Measurements from ENCODE around the gene IGSF9.

IGSF9 gene

DNA sequence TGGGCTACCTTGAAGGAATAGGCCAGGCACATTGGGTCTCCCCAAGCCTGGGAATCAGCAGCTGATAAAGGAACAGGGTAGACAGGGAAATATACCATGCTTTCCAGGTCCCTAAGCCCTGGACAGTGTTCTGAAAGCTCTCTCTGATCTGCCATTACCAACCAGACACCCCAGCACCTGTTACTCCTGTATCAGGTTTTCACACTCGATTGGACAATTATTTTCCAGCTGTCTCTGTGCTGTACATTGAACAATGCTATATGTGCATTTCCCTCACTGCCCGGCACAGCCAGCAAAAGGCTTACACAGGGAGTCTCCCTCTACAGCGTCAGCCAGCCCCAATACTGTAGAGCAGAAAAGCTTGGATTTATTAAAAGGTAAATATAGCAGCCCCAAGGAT is 50.1 kb downstream of the IGSF9 start:
- DNase-seq: no peak

DNA sequence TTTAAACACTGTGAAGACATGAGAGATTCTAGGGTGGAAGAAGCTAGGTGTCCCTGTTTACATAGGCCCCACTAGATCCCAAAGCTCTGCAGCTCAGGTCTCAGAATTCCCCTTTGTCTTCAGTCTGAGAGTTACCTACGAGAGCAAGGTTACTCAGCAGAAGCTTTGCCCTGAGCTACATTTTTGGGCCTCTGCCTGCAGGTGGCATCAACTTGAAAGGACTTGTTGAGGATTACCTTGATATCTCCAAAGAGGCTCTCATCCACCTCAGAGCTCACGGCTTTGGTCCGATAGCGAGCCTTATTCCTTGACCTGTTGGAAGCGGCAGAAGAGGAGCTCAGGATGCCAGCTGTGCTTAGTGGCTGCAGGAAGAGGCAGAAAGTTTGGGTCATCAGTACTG is 52.5 kb downstream of the IGSF9 start:
- DNase-seq: no peak

DNA sequence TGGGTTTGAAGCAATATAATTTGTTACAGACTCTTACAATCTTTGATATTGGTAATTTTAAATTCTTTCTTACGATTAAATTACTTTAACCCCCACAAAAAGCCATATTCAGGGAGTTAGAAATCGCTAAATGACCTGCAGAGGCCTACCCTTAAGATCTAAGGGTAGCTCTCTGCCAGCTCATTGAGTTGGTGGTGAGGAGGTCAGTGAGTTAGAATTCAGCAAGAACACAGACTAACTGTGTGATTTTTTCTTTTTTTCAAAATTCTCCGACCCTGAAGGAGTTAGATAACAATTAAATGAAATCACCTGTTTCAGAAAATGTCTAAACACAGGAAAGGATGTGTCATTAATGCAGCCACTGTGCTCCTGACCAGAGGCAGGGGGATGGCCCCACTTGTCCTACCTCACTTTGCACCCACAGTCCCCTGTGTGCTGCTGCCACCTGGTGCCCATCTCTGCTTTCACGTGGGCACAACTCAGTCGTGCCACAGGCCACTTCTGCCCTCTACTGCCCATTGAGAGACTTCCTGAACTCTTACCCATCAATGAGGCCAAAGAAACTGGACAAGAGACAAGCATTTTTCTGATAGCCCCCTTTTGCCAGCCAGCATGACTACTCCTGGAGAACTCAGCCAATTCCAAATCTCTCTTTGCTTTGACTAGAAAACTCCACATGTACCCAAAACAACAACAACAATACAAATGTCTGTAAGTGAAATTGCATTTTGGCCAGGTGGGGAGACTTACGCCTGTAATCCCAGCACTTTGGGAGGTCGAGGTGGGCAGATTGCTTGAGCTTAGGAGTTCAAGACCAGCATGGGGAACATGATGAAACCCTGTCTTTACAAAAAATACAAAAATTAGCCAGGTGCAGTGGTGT is 53.9 kb downstream of the IGSF9 start:
- peak; percentile 77 for DNase-seq

DNA sequence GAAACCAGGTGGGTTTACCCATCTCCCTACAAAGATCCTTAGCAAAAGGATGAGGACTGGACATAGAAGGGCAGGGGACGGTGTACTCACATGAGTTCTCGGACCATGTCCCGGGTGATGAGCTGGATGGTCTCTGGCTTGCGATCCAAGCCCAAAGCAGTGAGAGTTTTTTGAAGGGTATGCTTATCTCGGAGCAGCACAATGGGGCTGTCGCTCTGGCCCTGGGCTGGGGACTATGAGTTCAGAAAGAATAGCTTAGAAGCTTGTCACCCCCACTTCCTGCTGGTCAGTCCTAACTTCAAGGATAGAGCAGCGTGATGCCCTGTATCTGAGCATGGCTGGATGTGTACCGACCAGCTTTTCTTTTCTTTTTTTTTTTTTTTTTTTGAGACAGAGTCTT is 55.0 kb downstream of the IGSF9 start:
- DNase-seq: no peak

DNA sequence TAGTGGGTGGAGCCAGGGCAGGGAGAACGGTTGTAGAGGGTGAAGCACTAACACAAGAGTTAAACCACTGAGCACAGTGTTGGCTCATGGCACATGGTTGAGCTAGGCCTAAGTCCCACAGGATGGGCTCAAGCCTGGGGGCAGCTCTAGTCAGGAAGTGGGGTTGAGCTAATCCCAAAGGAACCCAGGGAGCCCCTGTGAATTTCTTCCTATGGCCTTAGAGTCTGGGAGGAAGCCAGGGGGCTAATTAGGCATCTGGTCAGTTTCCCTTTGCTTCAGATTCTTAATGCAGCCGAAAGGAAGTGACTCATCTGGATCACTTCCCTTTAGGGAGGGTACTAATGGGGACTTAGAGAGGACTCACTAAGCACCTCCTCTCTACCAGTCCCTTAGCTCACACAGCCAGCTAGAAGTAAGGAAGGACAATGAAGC is 55.6 kb downstream of the IGSF9 start:
- no peak for DNase-seq

DNA sequence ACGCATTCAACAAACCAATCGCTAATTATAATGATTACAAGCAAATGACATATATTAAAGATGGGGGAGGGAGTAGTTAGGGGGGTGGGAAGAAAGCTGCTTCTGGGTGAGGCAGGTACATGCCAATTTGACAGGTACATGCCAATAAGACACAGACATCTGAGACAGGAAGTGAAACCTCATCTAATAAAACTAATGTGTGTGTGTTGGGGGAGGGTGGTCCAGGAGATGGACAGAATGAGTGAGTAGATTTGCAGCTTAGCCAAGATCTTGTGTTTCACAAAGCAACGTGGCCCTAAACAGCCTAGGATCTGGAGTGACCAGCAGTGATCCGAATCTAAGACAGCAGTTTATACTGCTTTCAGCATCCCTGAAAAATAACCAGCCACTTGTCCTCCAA is 56.2 kb downstream of the IGSF9 start:
- DNase-seq: no peak

DNA sequence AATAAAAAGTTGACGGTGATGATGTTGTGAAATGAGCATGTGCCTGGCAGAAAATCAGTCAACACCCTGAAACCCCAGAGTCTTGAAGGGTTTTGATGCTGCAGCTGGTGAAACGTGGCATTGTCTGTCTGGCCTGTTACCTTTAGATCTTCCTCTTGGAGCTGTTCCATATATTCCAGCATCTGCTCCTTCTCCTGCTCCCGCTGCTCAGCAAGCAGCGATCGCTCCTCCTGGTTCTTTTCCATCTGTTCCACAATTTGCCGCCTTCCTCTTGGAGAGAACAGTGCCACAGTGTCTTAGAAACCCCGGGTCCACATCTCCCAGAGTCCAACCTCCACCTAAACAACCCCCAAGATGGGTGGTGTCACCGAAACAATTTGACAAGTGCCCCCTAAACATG is 61.1 kb downstream of the IGSF9 start:
- DNase-seq: no peak

DNA sequence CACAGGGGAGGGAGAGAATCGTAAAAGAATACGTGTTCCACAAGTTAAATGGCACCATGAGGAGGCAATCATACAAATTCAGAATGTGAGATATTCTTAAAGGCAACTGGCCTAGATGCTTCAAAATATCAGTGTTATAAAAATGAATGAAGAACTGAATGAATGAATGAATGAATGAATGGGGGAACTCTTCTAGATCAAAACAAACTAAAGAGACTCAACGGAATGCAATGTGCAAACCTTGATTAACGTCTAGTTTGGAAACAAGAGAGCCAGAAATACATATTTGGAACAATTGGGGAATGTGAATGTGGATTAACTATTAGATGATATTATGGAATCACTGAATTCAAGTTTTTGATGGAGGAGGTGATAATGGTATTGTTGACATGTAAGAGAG is 62.3 kb downstream of the IGSF9 start:
- no peak for DNase-seq

DNA sequence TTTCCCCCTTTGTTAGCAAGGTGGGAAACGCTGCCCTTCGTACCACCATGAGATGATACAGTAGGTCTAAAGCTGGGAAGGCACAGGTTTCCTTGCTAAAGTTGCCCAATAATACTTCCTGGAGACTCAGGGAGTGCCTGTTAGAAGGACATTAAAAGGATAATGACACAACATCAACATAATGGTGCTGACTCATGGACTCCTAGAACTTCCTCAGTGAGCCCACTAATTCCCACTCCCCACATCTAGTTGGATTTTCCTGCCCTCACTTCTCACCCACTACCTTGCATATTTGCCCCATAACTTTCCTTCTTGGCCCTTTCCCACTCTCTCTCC is 62.9 kb downstream of the IGSF9 start:
- DNase-seq: no peak

DNA sequence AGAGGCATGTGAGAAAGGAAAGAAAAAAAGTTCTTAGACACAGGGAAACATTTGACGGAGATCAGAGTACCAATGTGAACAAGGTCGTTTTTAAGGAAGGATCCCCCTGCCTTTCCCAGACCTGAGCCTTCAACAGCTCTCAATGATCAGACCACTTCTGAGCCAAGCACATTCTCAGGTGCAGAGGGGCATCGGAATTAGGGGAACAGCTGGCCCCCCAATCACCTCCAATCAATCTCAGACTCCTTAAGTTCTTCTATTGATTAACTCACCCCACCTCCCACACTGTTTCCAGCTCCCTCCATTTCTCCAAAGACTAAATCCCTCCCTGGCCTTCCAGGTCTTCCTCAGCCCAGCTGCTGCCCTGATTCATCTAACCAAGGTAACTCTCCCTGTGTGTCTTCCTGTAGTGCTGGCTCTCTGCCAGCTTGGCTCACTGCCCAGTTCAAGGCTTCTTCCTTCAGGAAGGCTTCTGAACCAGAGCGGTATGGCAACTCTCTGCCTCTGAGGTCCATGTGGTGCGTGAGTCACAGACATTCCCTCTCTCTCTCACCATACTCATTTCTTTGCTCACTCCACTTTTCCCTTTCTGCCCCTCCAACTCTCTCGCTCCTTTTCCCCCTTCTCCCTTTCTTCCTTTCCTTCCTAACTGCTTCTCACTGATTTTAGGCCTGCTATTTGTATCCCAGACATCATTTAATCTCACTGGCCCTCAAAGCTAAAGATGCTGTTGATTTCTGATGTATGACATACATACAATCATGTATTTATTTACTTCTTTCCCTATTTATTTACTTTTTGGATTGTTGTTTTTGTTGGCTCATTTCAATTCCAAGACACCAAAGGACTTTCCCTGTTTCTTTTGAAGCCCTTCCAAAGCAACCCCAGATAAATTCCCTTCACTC is 63.5 kb downstream of the IGSF9 start:
- peak; percentile 47 for DNase-seq

DNA sequence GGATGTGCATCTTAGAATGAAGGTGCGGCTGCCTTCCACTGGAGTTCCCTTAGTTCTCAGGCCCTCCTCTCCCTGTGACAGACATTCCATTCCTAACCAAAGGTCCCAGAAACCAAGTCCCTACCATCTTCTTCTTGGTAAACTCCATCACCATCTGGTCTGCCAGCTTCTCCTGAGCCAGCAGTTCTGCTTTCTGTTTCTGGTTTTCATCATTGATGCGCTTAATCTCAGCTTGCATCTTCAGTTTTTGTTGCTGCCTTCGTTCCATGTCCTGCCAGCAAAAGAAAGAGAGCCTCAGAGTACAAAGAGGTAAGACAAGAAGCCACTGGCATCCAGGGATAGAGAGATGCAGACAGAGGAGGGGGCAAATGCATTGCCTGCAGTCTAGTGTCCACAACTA is 65.0 kb downstream of the IGSF9 start:
- DNase-seq: no peak

DNA sequence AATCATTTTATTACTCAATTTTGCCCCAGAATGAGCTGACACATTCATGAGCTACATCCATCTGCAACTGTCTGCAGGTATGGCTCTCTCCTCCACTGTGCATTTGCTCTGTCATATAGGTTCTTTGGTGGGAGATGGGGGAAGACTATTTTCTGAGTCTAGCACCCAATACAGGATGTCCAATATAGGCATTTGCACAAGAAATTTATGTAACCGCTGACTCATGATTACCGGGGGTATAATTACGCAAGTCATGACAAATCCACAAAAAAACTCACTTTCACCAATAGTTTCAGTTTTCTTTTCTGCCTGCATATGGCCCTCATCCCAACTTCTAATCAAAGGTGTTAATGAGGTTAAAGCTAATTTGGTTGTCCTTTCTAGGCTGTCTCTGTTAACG is 65.4 kb downstream of the IGSF9 start:
- no peak for DNase-seq

DNA sequence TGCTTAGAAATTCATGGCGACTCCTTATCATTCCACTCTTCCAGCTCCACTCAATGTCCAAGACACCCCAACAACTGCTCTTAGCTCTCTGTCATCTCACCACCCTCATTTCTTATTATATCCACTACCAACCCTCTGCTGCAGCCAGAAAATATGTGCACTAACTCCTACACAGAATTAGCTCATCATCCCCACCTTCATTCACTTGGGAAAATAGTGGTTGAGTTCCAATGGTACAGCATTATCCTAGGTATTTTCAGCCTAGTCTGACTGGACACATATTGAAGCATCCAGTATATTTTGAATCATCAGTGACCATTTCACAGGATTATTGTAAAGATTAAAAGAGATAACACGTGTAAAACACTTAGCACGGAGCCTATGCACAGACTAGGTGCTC is 66.3 kb downstream of the IGSF9 start:
- no peak for DNase-seq

DNA sequence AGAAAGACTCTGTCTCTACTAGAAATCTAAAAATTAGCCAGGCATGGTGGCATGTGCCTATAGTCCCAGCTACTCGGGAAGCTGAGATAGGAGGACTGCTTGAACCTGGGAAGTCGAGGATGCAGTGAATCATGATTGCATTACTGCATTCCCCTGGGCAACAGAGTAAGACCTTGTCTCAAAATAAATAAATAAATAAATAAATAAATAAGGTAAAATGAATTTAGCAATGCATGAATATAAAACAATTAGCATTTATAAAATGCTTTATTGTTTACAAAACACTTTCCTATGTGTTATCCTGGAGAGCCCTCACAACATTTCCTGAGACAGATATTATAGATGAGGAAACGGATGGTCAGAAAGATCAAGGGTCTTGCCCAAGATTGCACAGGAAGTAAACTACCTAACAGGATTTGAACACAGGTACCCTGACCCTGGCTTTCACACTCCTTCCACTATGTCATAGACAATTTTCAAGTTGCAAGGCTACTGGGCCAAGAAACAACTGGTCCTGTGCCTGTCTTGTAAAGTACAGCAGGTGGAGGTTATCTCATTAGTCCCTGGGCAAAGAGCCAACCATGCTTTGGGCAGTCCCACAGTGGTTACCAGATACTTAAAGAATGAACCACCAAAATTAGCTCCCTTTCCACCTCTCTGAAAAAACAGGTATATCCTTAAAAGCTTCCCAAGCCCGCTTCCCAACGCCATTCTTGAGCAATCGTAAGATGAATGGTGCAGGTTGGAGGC is 67.5 kb downstream of the IGSF9 start:
- DNase-seq: no peak

Data from activated T-cell treated with anti-CD3 and anti-CD28 coated beads, Interleukin-2, amount 50 U/mL, for 1 hour (primary cell).